Activated naive CD4-positive, alpha-beta T cell treated with anti-CD3 and anti-CD28 coated beads, Interleukin-2, amount 50 U/mL, for 24 hours (primary cell): ENCODE measurements around the gene FAM180B.
A peak's percentile ranks its signal among the peaks of the same experiment; 100 is the strongest.

ENCODE experiments used
- H3K27ac Mint-ChIP-seq: one replicate; pipeline ENCODE4 v1.8.0; 2021; ENCODE audit warnings: mild to moderate bottlenecking, mixed read lengths
- H3K27me3 Mint-ChIP-seq: one replicate; pipeline ENCODE4 v1.8.0; 2021; ENCODE audit warnings: mixed read lengths
- H3K36me3 Mint-ChIP-seq: one replicate; pipeline ENCODE4 v1.8.0; 2021; ENCODE audit warnings: mixed read lengths
- H3K4me1 Mint-ChIP-seq: one replicate; pipeline ENCODE4 v1.8.0; 2021; ENCODE audit warnings: mixed read lengths
- H3K4me3 Mint-ChIP-seq: one replicate; pipeline ENCODE4 v1.8.0; 2021; ENCODE audit warnings: mild to moderate bottlenecking, mixed read lengths
- H3K9me3 Mint-ChIP-seq: one replicate; pipeline ENCODE4 v1.8.0; 2021; ENCODE audit warnings: mixed read lengths

The FAM180B gene

GRCh38 chr11:47583844-47584243 is 2.6 kb upstream of the FAM180B start:
- Mint-ChIP-seq H3K36me3 (peaks cover 12% of the 10 kb centered on the region), H3K27ac (peak overlapping the region; percentile 73), H3K9me3 (no peaks in the 10 kb centered on the region)

GRCh38 chr11:47587039-47587716 is 700 bp downstream of the FAM180B start:
- peaks cover 8% of the 10 kb centered on the region for H3K36me3 Mint-ChIP-seq
- no peaks in the 10 kb centered on the region for H3K27me3 Mint-ChIP-seq
- H3K4me3 Mint-ChIP-seq: no peak overlapping the region
- H3K4me1 Mint-ChIP-seq: peaks cover 3% of the 10 kb centered on the region
- no peak overlapping the region for H3K27ac Mint-ChIP-seq
- H3K9me3 Mint-ChIP-seq: no peaks in the 10 kb centered on the region

More at GRCh38 chr11:47583844-47584243, 2.6 kb upstream of the FAM180B start:
- H3K27me3 Mint-ChIP-seq: no peaks in the 10 kb centered on the region
- peaks cover 23% of the 10 kb centered on the region for H3K4me1 Mint-ChIP-seq
- H3K4me3 Mint-ChIP-seq: no peak overlapping the region

- Mint-ChIP-seq H3K4me3 (no peak overlapping the region), H3K27ac (no peak overlapping the region)
Measured at GRCh38 chr11:47587723-47588326, 1.3 kb downstream of the FAM180B start.

GRCh38 chr11:47589118-47589517 is 2.6 kb downstream of the FAM180B start:
- Mint-ChIP-seq H3K27me3 (peaks cover 10% of the 10 kb centered on the region), H3K27ac (no peak overlapping the region), H3K4me3 (no peak overlapping the region), H3K4me1 (peaks cover 4% of the 10 kb centered on the region), H3K36me3 (peaks cover 3% of the 10 kb centered on the region), H3K9me3 (no peaks in the 10 kb centered on the region)

More at GRCh38 chr11:47587723-47588326, 1.3 kb downstream of the FAM180B start:
- Mint-ChIP-seq H3K9me3 (no peaks in the 10 kb centered on the region), H3K27me3 (peaks cover 4% of the 10 kb centered on the region), H3K36me3 (peaks cover 7% of the 10 kb centered on the region), H3K4me1 (no peaks in the 10 kb centered on the region)

GRCh38 chr11:47589584-47589976 is 3.1 kb downstream of the FAM180B start:
- Mint-ChIP-seq H3K27ac (no peak overlapping the region), H3K4me1 (peaks cover 4% of the 10 kb centered on the region), H3K4me3 (no peak overlapping the region), H3K36me3 (no peaks in the 10 kb centered on the region), H3K27me3 (peaks cover 14% of the 10 kb centered on the region), H3K9me3 (no peaks in the 10 kb centered on the region)

- Mint-ChIP-seq H3K27ac (no peak overlapping the region), H3K36me3 (no peaks in the 10 kb centered on the region), H3K9me3 (no peaks in the 10 kb centered on the region), H3K27me3 (peaks cover 16% of the 10 kb centered on the region), H3K4me3 (no peak overlapping the region), H3K4me1 (peaks cover 4% of the 10 kb centered on the region)
Measured at GRCh38 chr11:47589977-47590861, 3.7 kb downstream of the FAM180B start.

GRCh38 chr11:47591764-47592163 is 5.3 kb downstream of the FAM180B start:
- Mint-ChIP-seq H3K27ac (no peak overlapping the region), H3K4me3 (no peak overlapping the region), H3K4me1 (peaks cover 4% of the 10 kb centered on the region), H3K9me3 (no peaks in the 10 kb centered on the region), H3K36me3 (no peaks in the 10 kb centered on the region), H3K27me3 (peaks cover 22% of the 10 kb centered on the region)

- Mint-ChIP-seq H3K36me3 (no peaks in the 10 kb centered on the region), H3K27ac (no peak overlapping the region), H3K9me3 (no peaks in the 10 kb centered on the region), H3K27me3 (peaks cover 22% of the 10 kb centered on the region), H3K4me3 (no peak overlapping the region), H3K4me1 (peaks cover 4% of the 10 kb centered on the region)
Measured at GRCh38 chr11:47592251-47592650, 5.8 kb downstream of the FAM180B start.

GRCh38 chr11:47592970-47593369 is 6.5 kb downstream of the FAM180B start:
- no peak overlapping the region for H3K4me3 Mint-ChIP-seq

GRCh38 chr11:47593492-47593933 is 7.0 kb downstream of the FAM180B start:
- Mint-ChIP-seq H3K27ac (no peak overlapping the region), H3K4me3 (peak overlapping the region; percentile 3), H3K9me3 (no peaks in the 10 kb centered on the region), H3K4me1 (peaks cover 4% of the 10 kb centered on the region), H3K27me3 (peaks cover 22% of the 10 kb centered on the region), H3K36me3 (no peaks in the 10 kb centered on the region)

More at GRCh38 chr11:47592970-47593369, 6.5 kb downstream of the FAM180B start:
- Mint-ChIP-seq H3K36me3 (no peaks in the 10 kb centered on the region), H3K9me3 (no peaks in the 10 kb centered on the region), H3K27me3 (peaks cover 22% of the 10 kb centered on the region), H3K27ac (no peak overlapping the region), H3K4me1 (peaks cover 4% of the 10 kb centered on the region)

- Mint-ChIP-seq H3K36me3 (no peaks in the 10 kb centered on the region), H3K4me3 (peak within 1 kb of the TSS; percentile 3), H3K9me3 (no peaks in the 10 kb centered on the region), H3K27me3 (peaks cover 22% of the 10 kb centered on the region), H3K4me1 (peaks cover 4% of the 10 kb centered on the region), H3K27ac (no peak within 1 kb of the TSS)
Measured at GRCh38 chr11:47593934-47594855, 7.7 kb downstream of the FAM180B start, which contains the start of gene C1QTNF4. Gene C1QTNF4, minus strand, starts transcription at chr11:47594411. Its CDS starts 3,601 bp downstream, at chr11:47590810.

GRCh38 chr11:47595029-47595428 is 8.6 kb downstream of the FAM180B start:
- Mint-ChIP-seq H3K27ac (no peak overlapping the region), H3K27me3 (peaks cover 22% of the 10 kb centered on the region), H3K4me1 (peaks cover 4% of the 10 kb centered on the region), H3K36me3 (no peaks in the 10 kb centered on the region), H3K4me3 (no peak overlapping the region), H3K9me3 (no peaks in the 10 kb centered on the region)

GRCh38 chr11:47595967-47596366 is 9.5 kb downstream of the FAM180B start:
- Mint-ChIP-seq H3K9me3 (no peaks in the 10 kb centered on the region), H3K36me3 (no peaks in the 10 kb centered on the region), H3K27me3 (peaks cover 22% of the 10 kb centered on the region), H3K27ac (no peak overlapping the region), H3K4me1 (peaks cover 4% of the 10 kb centered on the region), H3K4me3 (no peak overlapping the region)

GRCh38 chr11:47599902-47600301 is 13.4 kb downstream of the FAM180B start:
- no peaks in the 10 kb centered on the region for H3K36me3 Mint-ChIP-seq
- H3K9me3 Mint-ChIP-seq: no peaks in the 10 kb centered on the region
- H3K27me3 Mint-ChIP-seq: peaks cover 6% of the 10 kb centered on the region
- H3K4me3 Mint-ChIP-seq: no peak overlapping the region
- H3K4me1 Mint-ChIP-seq: no peaks in the 10 kb centered on the region
- H3K27ac Mint-ChIP-seq: no peak overlapping the region

GRCh38 chr11:47603295-47603694 is 16.8 kb downstream of the FAM180B start:
- Mint-ChIP-seq H3K9me3 (no peaks in the 10 kb centered on the region), H3K4me3 (no peak overlapping the region), H3K4me1 (no peaks in the 10 kb centered on the region), H3K36me3 (no peaks in the 10 kb centered on the region), H3K27me3 (no peaks in the 10 kb centered on the region), H3K27ac (no peak overlapping the region)
